Thyroid gland (tissue), 4 donors: ENCODE results near the gene ZNF750. TPM values are rescaled to one million over a fixed set of nuclear protein-coding genes. Genes with fewer than 3 reads are reported as not detected.

Source experiments
- DNase-seq, 2 donors: peaks; one replicate each; pipeline ENCODE4 v3.0.0-alpha.2; 2019
- H3K27ac ChIP-seq, 3 donors: fragments of 200-600 bp; sonication (generic); 1 replicate in 2 of 3; 2 replicates in 1 of 3; pipeline ENCODE4 v1.5.1; 2016 to 2019; ENCODE audit warnings: mild to moderate bottlenecking in 1 of 3, moderate library complexity in 1 of 3
- H3K27me3 ChIP-seq: fragments of 200-600 bp; sonication (generic); one replicate; pipeline ENCODE4 v1.5.1; 2019
- H3K36me3 ChIP-seq, 2 donors: fragments of 200-600 bp; sonication (generic); one replicate each; pipeline ENCODE4 v1.5.1; 2016 to 2019
- H3K4me1 ChIP-seq, 2 donors: fragments of 200-600 bp; sonication (generic); one replicate each; pipeline ENCODE4 v1.5.1; 2017 to 2019
- H3K4me3 ChIP-seq, 3 donors: fragments of 200-600 bp; sonication (generic); replicated peaks in 1 of 3; 1 replicate in 2 of 3; 2 replicates in 1 of 3; pipeline ENCODE4 v1.5.1; 2016; ENCODE audit warnings: mild to moderate bottlenecking in 1 of 3
- H3K9me3 ChIP-seq: fragments of 200-600 bp; sonication (generic); one replicate; pipeline ENCODE4 v1.5.1; 2017
- POLR2A ChIP-seq, 2 donors: fragments of 450-650 bp; IDR thresholded peaks; one replicate each; pipeline ENCODE4 v1.6.1; 2017; ENCODE audit warnings: antibody characterized with exemption in 2 of 2, mild to moderate bottlenecking in 2 of 2, moderate library complexity in 1 of 2
- WGBS, 2 donors: methylation state at CpG; one replicate each; pipeline ENCODE4 v1.1.5; 2017; 5-methylcytosine and 5-hydroxymethylcytosine counted together
- intact Hi-C: fragments of 100-400 bp; cut with DNase I; formaldehyde crosslinking; loops from one replicate; pipeline ENCODE4 v1.15.1; 2023
- total RNA-seq, 4 donors: library from RNA; depleted of rRNA; stranded (reverse); fragments of >200 nt; gene quantifications; one replicate each; pipeline ENCODE4 v1.2.3, GENCODE V29; 2016
- TF ChIP-seq, protein P1 (sequence below), 6 experiments: fragments of 200-600 bp in 3 of 6; fragments of 450-650 bp in 3 of 6; sonication (generic) in 3 of 6; IDR thresholded peaks; one replicate each; pipeline ENCODE4 v1.5.1; 2016 to 2019; ENCODE audit warnings: antibody characterized with exemption in 6 of 6, mild to moderate bottlenecking in 2 of 6, inconsistent platforms in 1 of 6, moderate library complexity in 1 of 6

ZNF750 gene
- total RNA-seq, 4 donors from 2014 or later = 3.0 to 6.0 (median 4.5) TPM

DNA sequence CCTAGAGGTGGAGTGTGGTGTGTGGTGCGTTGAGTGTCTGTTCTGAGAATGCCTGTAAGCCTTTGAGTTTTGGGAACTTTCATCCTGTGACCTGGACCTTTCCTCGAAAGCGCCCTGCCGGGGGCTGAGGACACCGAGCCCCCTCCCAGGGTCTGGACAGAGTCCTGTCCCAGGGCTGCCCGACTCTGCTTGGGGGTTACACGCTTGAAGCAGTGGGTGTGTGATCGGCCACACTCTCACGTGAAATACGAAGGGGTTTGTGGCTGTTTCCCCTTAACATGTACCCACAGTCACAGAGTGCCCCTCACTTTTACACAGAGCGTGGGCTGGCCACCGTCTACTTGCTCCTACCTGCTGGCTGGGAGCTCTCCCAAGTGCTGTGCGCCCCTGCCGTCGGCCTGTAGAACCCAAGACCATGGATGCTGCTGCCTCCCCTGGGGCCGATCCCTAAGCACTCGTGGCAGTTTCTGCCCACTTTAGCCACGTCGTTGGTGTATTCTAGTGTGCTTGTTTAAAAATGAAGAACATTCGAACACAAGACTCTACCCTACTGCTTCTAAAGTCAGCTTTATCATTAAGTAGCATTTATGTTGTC, 6.8 kb downstream of the ZNF750 start:
- Histone ChIP-seq H3K27me3 (no peaks in the 10 kb centered on the region), H3K4me1 (peaks cover 26 to 34% of the 10 kb centered on the region in 2 donors), H3K9me3 (no peaks in the 10 kb centered on the region), H3K27ac (peak overlapping the region in 1 of 3 donors; percentile 44), H3K36me3 (no peaks in the 10 kb centered on the region), H3K4me3 (no peak overlapping the region)
- TF ChIP-seq, protein P1, sequence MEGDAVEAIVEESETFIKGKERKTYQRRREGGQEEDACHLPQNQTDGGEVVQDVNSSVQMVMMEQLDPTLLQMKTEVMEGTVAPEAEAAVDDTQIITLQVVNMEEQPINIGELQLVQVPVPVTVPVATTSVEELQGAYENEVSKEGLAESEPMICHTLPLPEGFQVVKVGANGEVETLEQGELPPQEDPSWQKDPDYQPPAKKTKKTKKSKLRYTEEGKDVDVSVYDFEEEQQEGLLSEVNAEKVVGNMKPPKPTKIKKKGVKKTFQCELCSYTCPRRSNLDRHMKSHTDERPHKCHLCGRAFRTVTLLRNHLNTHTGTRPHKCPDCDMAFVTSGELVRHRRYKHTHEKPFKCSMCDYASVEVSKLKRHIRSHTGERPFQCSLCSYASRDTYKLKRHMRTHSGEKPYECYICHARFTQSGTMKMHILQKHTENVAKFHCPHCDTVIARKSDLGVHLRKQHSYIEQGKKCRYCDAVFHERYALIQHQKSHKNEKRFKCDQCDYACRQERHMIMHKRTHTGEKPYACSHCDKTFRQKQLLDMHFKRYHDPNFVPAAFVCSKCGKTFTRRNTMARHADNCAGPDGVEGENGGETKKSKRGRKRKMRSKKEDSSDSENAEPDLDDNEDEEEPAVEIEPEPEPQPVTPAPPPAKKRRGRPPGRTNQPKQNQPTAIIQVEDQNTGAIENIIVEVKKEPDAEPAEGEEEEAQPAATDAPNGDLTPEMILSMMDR (IDR thresholded peaks at IDR 0.05) = no peak
- TF ChIP-seq POLR2A (IDR thresholded peaks at IDR 0.05) = no peak
- WGBS, 2 donors = 86 to 92% methylated on average over 15 to 20 of the region's 20 CpGs
- intact Hi-C loops = no loop called here
- no peak for DNase-seq

GRCh38 chr17:82832411-82832810, 7.4 kb downstream of the ZNF750 start:
- TF ChIP-seq POLR2A (IDR thresholded peaks at IDR 0.05) = peak in 1 of 2 donors; percentile 16
- TF ChIP-seq, protein P1 (IDR thresholded peaks at IDR 0.05) = no peak
- Histone ChIP-seq H3K4me1 (peaks cover 20 to 28% of the 10 kb centered on the region in 2 donors), H3K9me3 (no peaks in the 10 kb centered on the region), H3K36me3 (no peaks in the 10 kb centered on the region), H3K4me3 (no peak overlapping the region), H3K27ac (peak overlapping the region in 1 of 3 donors; percentile 44), H3K27me3 (no peaks in the 10 kb centered on the region)
- 79 to 84% methylated on average over 20 of the region's 20 CpGs for WGBS, 2 donors
- DNase-seq = no peak
- intact Hi-C loops = no loop called here

DNA sequence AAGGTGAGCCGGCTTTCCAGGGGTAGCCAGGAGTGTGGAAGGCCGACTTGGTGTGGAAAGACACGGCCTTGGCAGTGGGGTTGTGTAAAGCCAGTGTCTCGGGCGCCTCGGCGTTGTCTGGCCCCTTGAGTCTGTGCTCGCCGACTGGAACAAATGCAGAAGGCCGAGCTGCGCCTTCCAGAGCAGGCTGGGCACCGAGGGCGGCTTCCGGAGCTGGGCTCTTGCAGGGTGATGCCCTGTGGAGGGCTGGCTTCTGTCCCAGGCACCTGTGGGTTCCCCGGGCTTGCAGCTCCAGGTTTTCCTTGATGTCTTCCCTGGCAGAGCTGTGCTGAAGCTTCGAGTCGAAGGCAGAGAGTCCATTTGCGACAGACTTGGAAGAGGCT, 8.0 kb downstream of the ZNF750 start:
- H3K27ac ChIP-seq = peak overlapping the region in 1 of 3 donors; percentile 44
- DNase-seq = peak; percentile 34 to 48
- peaks cover 14 to 22% of the 10 kb centered on the region in 2 donors for H3K4me1 ChIP-seq
- no peak overlapping the region for H3K4me3 ChIP-seq
- WGBS, 2 donors = 76 to 90% methylated on average over 13 to 18 of the region's 18 CpGs
- H3K36me3 ChIP-seq = no peaks in the 10 kb centered on the region
- no peaks in the 10 kb centered on the region for H3K9me3 ChIP-seq
- no peak for TF ChIP-seq POLR2A (IDR thresholded peaks at IDR 0.05)
- TF ChIP-seq, protein P1 (IDR thresholded peaks at IDR 0.05) = no peak
- intact Hi-C loops = no loop called here
- no peaks in the 10 kb centered on the region for H3K27me3 ChIP-seq

DNA sequence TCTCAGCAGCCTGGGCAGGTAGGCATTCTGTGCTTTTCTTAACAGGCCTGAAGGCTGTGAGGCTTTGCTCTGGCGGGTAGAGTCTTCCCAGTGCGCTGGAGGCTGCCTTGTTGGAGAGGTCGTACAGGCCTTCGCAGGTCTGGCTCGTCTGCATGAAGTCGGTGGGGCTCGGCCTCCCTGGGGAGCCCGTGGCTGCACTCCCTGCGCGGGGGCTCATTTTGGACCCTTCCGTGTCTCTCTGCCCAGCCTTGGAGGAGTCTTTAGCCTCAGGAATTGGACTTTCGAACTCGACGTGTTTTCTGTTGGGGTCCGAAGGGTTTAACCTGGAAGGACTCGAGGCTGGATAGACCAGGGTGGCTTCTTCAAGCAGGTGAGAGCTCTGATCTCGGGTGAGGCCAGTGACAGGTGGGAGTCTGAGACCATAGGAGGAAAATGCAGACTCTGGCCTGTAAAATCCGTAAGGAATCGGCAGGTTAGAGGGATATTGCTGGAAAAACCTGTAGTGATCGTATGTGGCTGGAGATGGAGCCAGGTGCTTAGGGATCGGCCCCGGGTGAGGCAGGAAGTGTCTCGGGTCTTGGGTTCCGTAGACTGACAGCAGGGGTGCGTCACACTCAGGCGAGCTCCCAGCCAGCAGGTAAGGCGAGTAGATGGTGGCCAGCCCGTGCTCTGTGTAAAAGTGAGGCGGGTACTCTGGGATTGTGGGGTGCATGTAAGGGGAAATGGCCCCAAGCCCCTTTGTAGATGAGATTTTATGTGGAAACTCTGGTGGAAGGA, 8.6 kb downstream of the ZNF750 start:
- Histone ChIP-seq H3K9me3 (no peaks in the 10 kb centered on the region), H3K36me3 (no peaks in the 10 kb centered on the region), H3K4me3 (no peak overlapping the region), H3K27me3 (no peaks in the 10 kb centered on the region), H3K27ac (peak overlapping the region in 1 of 3 donors; percentile 44), H3K4me1 (peaks cover 8 to 20% of the 10 kb centered on the region in 2 donors)
- DNase-seq = no peak
- intact Hi-C loops = no loop called here
- WGBS, 2 donors = 91 to 94% methylated on average over 22 to 29 of the region's 29 CpGs
- no peak for TF ChIP-seq POLR2A (IDR thresholded peaks at IDR 0.05)
- TF ChIP-seq, protein P1 (IDR thresholded peaks at IDR 0.05) = no peak

DNA sequence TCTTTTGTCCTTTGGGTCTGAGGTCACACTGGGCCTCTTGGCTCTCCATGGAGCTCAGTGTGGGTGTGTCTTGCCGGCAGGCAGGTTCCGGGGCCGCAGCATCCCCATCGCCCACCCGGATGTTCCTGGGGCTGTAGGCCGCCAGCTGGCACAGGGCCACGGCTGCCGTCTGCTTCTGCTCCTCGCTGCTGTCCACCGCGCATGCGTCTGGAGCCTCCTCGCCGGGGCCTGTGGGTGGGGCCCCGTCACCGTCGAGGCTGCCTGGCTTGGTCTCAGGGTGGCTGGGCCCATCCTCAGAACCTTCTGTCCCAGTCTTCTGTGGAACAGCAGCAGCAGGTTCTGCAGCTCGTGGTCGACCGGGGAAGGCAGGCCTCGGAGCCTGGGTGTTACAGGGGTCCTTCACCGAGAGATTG, 9.6 kb downstream of the ZNF750 start:
- no peak overlapping the region for H3K27ac ChIP-seq
- H3K36me3 ChIP-seq = no peaks in the 10 kb centered on the region
- TF ChIP-seq POLR2A (IDR thresholded peaks at IDR 0.05) = no peak
- TF ChIP-seq, protein P1 (IDR thresholded peaks at IDR 0.05) = no peak

More for the DNA sequence above, 9.6 kb downstream of the ZNF750 start:
- Histone ChIP-seq H3K4me3 (no peak overlapping the region), H3K9me3 (no peaks in the 10 kb centered on the region), H3K27me3 (no peaks in the 10 kb centered on the region), H3K4me1 (peaks cover 2 to 15% of the 10 kb centered on the region in 2 donors)
- DNase-seq = no peak
- intact Hi-C loops = no loop called here
- 82 to 100% methylated on average over 5 to 17 of the region's 22 CpGs for WGBS, 2 donors
